HepG2 (cell line): ENCODE results near the gene PFDN1. TPM values are rescaled to one million over a fixed set of nuclear protein-coding genes. Genes with fewer than 3 reads are reported as not detected.

ENCODE experiments used
- ATAC-seq: fragments of 200-7000 bp; cut with Tn5 transposase; 3 replicates; pipeline ENCODE4 v1.9.1; 2020; ENCODE audit warnings: mild to moderate bottlenecking, moderate library complexity
- BruUV-seq: library from RNA; stranded (reverse); fragments of 400-500 nt; replicated peaks from 2 replicates; lab custom pipeline; 2021; lab: Mats Ljungman, UMichigan
- CTCF ChIA-PET: fragments of 300-600 bp; formaldehyde crosslinking; extraction: SDS; loops from one replicate; lab custom pipeline; 2021; ENCODE audit warnings: low total read pairs, inconsistent platforms, low intra/inter-chr PET ratio; lab: Yijun Ruan, JAX
- POLR2A ChIA-PET: fragments of 350-600 bp; sonication (Branson Sonifier 250); formaldehyde crosslinking; loops from one replicate; lab custom pipeline; 2020; ENCODE audit warnings: antibody characterized with exemption, inconsistent platforms; lab: Yijun Ruan, JAX
- DNase-seq: peaks from one replicate; pipeline ENCODE4 v3.0.0-alpha.2; 2015; ENCODE audit warnings: low spot score
- FAIRE-seq: peaks from 3 replicates; lab custom pipeline; 2011; peaks lifted over from hg19 to GRCh38; lab: Jason Lieb, UNC
- H2AFZ ChIP-seq: one replicate; pipeline ENCODE4 v1.6.1; 2011; ENCODE audit warnings: low read length, inconsistent platforms
- H3K27ac ChIP-seq: fragments of 300-600 bp; 3 replicates; pipeline ENCODE4 v1.8.0; 2011; ENCODE audit warnings: mixed run types, mild to moderate bottlenecking, mixed read lengths, low read length, inconsistent platforms; ENCODE audit not compliant: insufficient read depth; ENCODE audit errors: extremely low read length
- H3K27me3 ChIP-seq, 2 experiments: fragments of 200-600 bp in 1 of 2; 2 replicates in 1 of 2; 3 replicates in 1 of 2; pipeline versions ENCODE4 v1.6.0 to v1.8.0; 2011; ENCODE audit warnings: low read length in 2 of 2, mild to moderate bottlenecking in 2 of 2, moderate library complexity in 2 of 2, inconsistent platforms in 1 of 2; ENCODE audit not compliant: insufficient read depth in 2 of 2, control insufficient read depth in 1 of 2
- H3K36me3 ChIP-seq, 2 experiments: fragments of 200-600 bp in 1 of 2; replicated peaks in 1 of 2; 2 replicates in 1 of 2; 3 replicates in 1 of 2; pipeline versions ENCODE4 v1.5.1 to v1.8.0; 2011; ENCODE audit warnings: low read length in 2 of 2, inconsistent platforms in 1 of 2; ENCODE audit not compliant: insufficient read depth in 2 of 2, control insufficient read depth in 1 of 2
- H3K4me1 ChIP-seq: 2 replicates; pipeline ENCODE4 v1.5.1; 2012; ENCODE audit warnings: low read length, inconsistent platforms; ENCODE audit not compliant: insufficient read depth
- H3K4me2 ChIP-seq: 2 replicates; pipeline ENCODE4 v1.6.0; 2011; ENCODE audit warnings: low read depth, low read length, inconsistent platforms
- H3K4me3 ChIP-seq, 3 experiments: fragments of 200-600 bp in 1 of 3; sonication (generic), shearing (Covaris generic) in 1 of 3; replicated peaks in 1 of 3; 2 replicates each; pipeline ENCODE4 v1.5.1; 2011 to 2016; ENCODE audit warnings: low read length in 3 of 3, inconsistent platforms in 2 of 3, low read depth in 2 of 3, mild to moderate bottlenecking in 2 of 3, control low read depth in 1 of 3, mixed read lengths in 1 of 3; ENCODE audit not compliant: insufficient read depth in 1 of 3
- H3K79me2 ChIP-seq: one replicate; pipeline ENCODE4 v1.6.1; 2011; ENCODE audit warnings: low read length, inconsistent platforms; ENCODE audit not compliant: insufficient read depth
- H3K9ac ChIP-seq: 2 replicates; pipeline ENCODE4 v1.6.0; 2011; ENCODE audit warnings: mild to moderate bottlenecking, low read depth, low read length, inconsistent platforms; ENCODE audit not compliant: insufficient read depth
- H3K9me3 ChIP-seq: 2 replicates; pipeline ENCODE4 v1.5.1; 2012; ENCODE audit warnings: mild to moderate bottlenecking, low read length
- H4K20me1 ChIP-seq: 2 replicates; pipeline ENCODE4 v1.6.0; 2011; ENCODE audit warnings: inconsistent platforms, mild to moderate bottlenecking, low read length, moderate library complexity; ENCODE audit not compliant: insufficient read depth
- ATRX ChIP-seq: sonication (generic); formaldehyde crosslinking; IDR thresholded peaks from 2 replicates; pipeline ENCODE4 v1.4.0; 2020; ENCODE audit warnings: missing genetic modification reagents, borderline replicate concordance
- CAMTA2 ChIP-seq: sonication (generic); formaldehyde crosslinking; IDR thresholded peaks from 2 replicates; pipeline ENCODE4 v1.4.0; 2020; ENCODE audit warnings: mild to moderate bottlenecking, missing genetic modification reagents, borderline replicate concordance
- KDM5A ChIP-seq: fragments of 200-600 bp; sonication (generic); IDR thresholded peaks from 2 replicates; pipeline ENCODE4 v1.7.0; 2018; ENCODE audit warnings: antibody characterized with exemption, mild to moderate bottlenecking, low read length, borderline replicate concordance
- KLF11 ChIP-seq: IDR thresholded peaks from 2 replicates; pipeline ENCODE4 v1.6.1; 2016; ENCODE audit warnings: missing compliant biosample characterization
- TSC22D2 ChIP-seq: sonication (generic); formaldehyde crosslinking; IDR thresholded peaks from 2 replicates; pipeline ENCODE4 v1.5.1; 2020; ENCODE audit warnings: missing genetic modification reagents, mild to moderate bottlenecking, borderline replicate concordance
- ZFP36L2 ChIP-seq: sonication (generic); formaldehyde crosslinking; IDR thresholded peaks from 2 replicates; pipeline ENCODE4 v1.4.0; 2020; ENCODE audit warnings: missing genetic modification reagents
- ZNF143 ChIP-seq: sonication (generic); formaldehyde crosslinking; IDR thresholded peaks from 2 replicates; pipeline ENCODE4 v1.4.0; 2020; ENCODE audit warnings: missing genetic modification reagents
- ZNF264 ChIP-seq: sonication (generic); formaldehyde crosslinking; IDR thresholded peaks from 2 replicates; pipeline ENCODE4 v1.4.0; 2020; ENCODE audit warnings: missing genetic modification reagents
- ZNF558 ChIP-seq: sonication (generic); formaldehyde crosslinking; IDR thresholded peaks from 2 replicates; pipeline ENCODE4 v1.9.0; 2022; ENCODE audit warnings: mild to moderate bottlenecking, missing genetic modification reagents, borderline replicate concordance
- ZNF616 ChIP-seq: sonication (generic); formaldehyde crosslinking; IDR thresholded peaks from 2 replicates; pipeline ENCODE4 v1.5.0; 2020; ENCODE audit warnings: low read depth, mild to moderate bottlenecking, missing genetic modification reagents
- ZNF761 ChIP-seq: sonication (generic); formaldehyde crosslinking; conservative IDR thresholded peaks from 2 replicates; pipeline ENCODE4 v1.4.0; 2020; ENCODE audit warnings: mild to moderate bottlenecking, missing genetic modification reagents
- ZNF790 ChIP-seq: sonication (generic); formaldehyde crosslinking; IDR thresholded peaks from 2 replicates; pipeline ENCODE4 v1.8.0; 2022; ENCODE audit warnings: missing genetic modification reagents, mild to moderate bottlenecking, borderline replicate concordance
- WGBS: methylation state at CpG from one replicate; pipeline ENCODE4 v1.1.6; 2017; ENCODE audit warnings: low lambda C conversion rate; 5-methylcytosine and 5-hydroxymethylcytosine counted together
- in situ Hi-C: cut with HindIII; loops from 2 replicates; pipeline ENCODE4 v1.10.0; 2017; ENCODE audit warnings: low pct_unique_long_range_greater_than_20kb; ENCODE audit not compliant: extremely low pct_ligation_motif_present
- intact Hi-C: fragments of 100-400 bp; cut with micrococcal nuclease; formaldehyde crosslinking; loops from one replicate; pipeline ENCODE4 v1.10.0; 2022; ENCODE audit not compliant: unreplicated experiment
- polyA plus RNA-seq, 8 experiments: library from polyadenylated mRNA; depleted of rRNA in 3 of 8; stranded (reverse) in 7 of 8; unstranded in 1 of 8; fragments of >200 nt; fragmentation: Illumina TruSeq in 4 of 8; extraction: Trizol in 4 of 8; gene quantifications; 2 replicates each; pipeline versions ENCODE4 v1.2.1 to v1.2.3, GENCODE V29; 2011 to 2016; ENCODE audit warnings: low read depth in 4 of 8, missing spikeins in 1 of 8, mixed read lengths in 1 of 8; ENCODE audit not compliant: insufficient read depth in 1 of 8
- total RNA-seq, 5 experiments: library from RNA; depleted of rRNA; stranded (reverse); fragments of >200 nt; fragmentation: Illumina TruSeq; extraction: Trizol; gene quantifications; 2 replicates each; pipeline ENCODE4 v1.2.3, GENCODE V29; 2016; ENCODE audit warnings: low read depth in 1 of 5

The PFDN1 gene
- total and polyA plus RNA-seq, 2 of the 13 experiments (the other 11 are each of a cell fraction or from before 2014, with no cell fraction given): 67.2 to 70.8 TPM

DNA sequence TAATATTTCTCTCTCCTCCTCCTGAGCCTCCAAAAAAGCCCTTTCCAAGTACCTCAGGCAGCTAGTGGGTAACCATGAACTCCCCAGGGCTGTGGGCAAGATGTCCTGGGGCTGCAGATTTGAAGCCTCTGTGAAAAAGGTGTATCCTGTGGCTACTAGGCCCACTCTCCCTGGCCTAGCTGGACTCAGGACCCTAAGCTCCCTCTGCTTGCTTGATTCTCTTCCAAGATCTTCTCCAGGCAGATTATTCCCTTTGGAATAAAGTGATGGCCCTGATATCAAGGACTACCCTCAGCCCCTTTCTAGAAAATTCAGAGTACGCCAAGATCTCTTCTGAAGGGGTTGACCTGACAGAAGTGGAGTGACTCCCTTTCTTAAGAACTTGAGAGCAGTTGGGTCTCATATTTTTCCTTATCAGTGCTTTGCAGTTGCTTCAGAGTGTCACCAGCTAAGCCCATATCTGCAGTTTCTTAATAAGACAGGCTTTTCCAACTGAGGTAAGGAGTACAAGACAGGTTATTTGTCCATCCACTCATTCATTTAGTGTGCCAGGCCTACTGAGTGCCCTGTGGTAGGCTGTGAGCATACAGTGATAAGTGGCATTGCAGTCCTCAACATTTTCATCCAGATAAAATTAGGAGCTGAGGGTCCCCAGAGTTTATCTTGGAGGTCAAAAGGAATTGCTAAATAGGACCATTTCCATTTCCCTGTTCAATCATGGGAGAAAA is 85.4 kb downstream of the PFDN1 start:
- H3K4me1 ChIP-seq: peaks cover 53% of the 10 kb centered on the region
- no peak overlapping the region for H3K4me2 ChIP-seq
- no peak overlapping the region for H3K9ac ChIP-seq
- H3K27me3 ChIP-seq: no peaks in the 10 kb centered on the region
- intact Hi-C loops (no loop called here), in situ Hi-C loops (no loop called here)
- H3K9me3 ChIP-seq: no peaks in the 10 kb centered on the region
- ChIA-PET CTCF (no interaction called here), POLR2A (no interaction called here)
- H3K36me3 ChIP-seq: no peaks in the 10 kb centered on the region
- TF ChIP-seq ZNF264 (CRISPR knock-in tag) (no peak), ZNF558 (no peak), ZNF761 (CRISPR knock-in tag) (no peak), KDM5A (no peak), ZNF143 (no peak), KLF11 (CRISPR knock-in tag) (no peak), ZNF616 (no peak), CAMTA2 (CRISPR knock-in tag) (no peak), ZNF790 (no peak), ATRX (no peak), ZFP36L2 (CRISPR knock-in tag) (no peak), TSC22D2 (CRISPR knock-in tag) (no peak)
- H3K79me2 ChIP-seq: no peaks in the 10 kb centered on the region
- no peaks in the 10 kb centered on the region for H4K20me1 ChIP-seq
- DNase-seq (no peak), ATAC-seq (no peak), FAIRE-seq (no peak)
- WGBS: 100% methylated on average over 1 of the region's 1 CpG
- no peak overlapping the region for H2AFZ ChIP-seq
- no peak overlapping the region for H3K27ac ChIP-seq
- H3K4me3 ChIP-seq: no peak overlapping the region
- no TSS peak for BruUV-seq
